HG03045 (cell line): ENCODE results near the gene PAX6.

ENCODE experiments used
- ATAC-seq: cut with Tn5 transposase; IDR thresholded peaks from one replicate; pipeline ENCODE4 v1.9.1; 2021; ENCODE audit warnings: mild to moderate bottlenecking, moderate library complexity; ENCODE audit not compliant: unreplicated experiment

PAX6 gene

GRCh38 chr11:31822927-31823643, 12.0 kb upstream of the PAX6 start:
- no peak for ATAC-seq

GRCh38 chr11:31822175-31822926, 11.2 kb upstream of the PAX6 start:
- no peak for ATAC-seq

GRCh38 chr11:31821766-31822165, 10.6 kb upstream of the PAX6 start:
- ATAC-seq = no peak

- ATAC-seq = no peak
These were observed 10.2 kb upstream of the PAX6 start for GRCh38 chr11:31821235-31821764.

GRCh38 chr11:31820438-31820818, 9.3 kb upstream of the PAX6 start:
- ATAC-seq = no peak

GRCh38 chr11:31819621-31820437, 8.7 kb upstream of the PAX6 start:
- no peak for ATAC-seq

GRCh38 chr11:31818874-31819331, 7.8 kb upstream of the PAX6 start:
- ATAC-seq = no peak

- ATAC-seq = no peak
These were observed 7.3 kb upstream of the PAX6 start for GRCh38 chr11:31818425-31818755.

- no peak for ATAC-seq
These were observed 6.7 kb upstream of the PAX6 start for GRCh38 chr11:31817621-31818424.

- no peak for ATAC-seq
These were observed 6.0 kb upstream of the PAX6 start for GRCh38 chr11:31817054-31817620.

- ATAC-seq = no peak
These were observed 5.4 kb upstream of the PAX6 start for GRCh38 chr11:31816468-31817053.

GRCh38 chr11:31815711-31816467, 4.8 kb upstream of the PAX6 start:
- ATAC-seq = no peak

- no peak for ATAC-seq
These were observed 3.2 kb upstream of the PAX6 start for GRCh38 chr11:31814176-31814868.

GRCh38 chr11:31813391-31814175, 2.5 kb upstream of the PAX6 start:
- no peak for ATAC-seq

GRCh38 chr11:31812383-31813381, 1.6 kb upstream of the PAX6 start:
- ATAC-seq = no peak
